Astrocyte (in vitro differentiated cells and primary cell): ENCODE results near the gene BTBD16. TPM values are rescaled to one million over a fixed set of nuclear protein-coding genes. Genes with fewer than 3 reads are reported as not detected.

Experiments
- DNase-seq: peaks from one replicate; pipeline ENCODE4 v3.0.0-alpha.2; 2010; ENCODE audit warnings: low read depth
- FAIRE-seq: peaks from 2 replicates; lab custom pipeline; 2011; peaks lifted over from hg19 to GRCh38; lab: Jason Lieb, UNC
- H2AFZ ChIP-seq: 2 replicates; pipeline ENCODE4 v1.6.0; 2012; ENCODE audit warnings: low read depth, low read length, inconsistent platforms
- H3K27ac ChIP-seq: 2 replicates; pipeline ENCODE4 v1.5.1; 2011; ENCODE audit warnings: low read depth, low read length, inconsistent platforms
- H3K27me3 ChIP-seq: 2 replicates; pipeline ENCODE4 v1.6.0; 2011; ENCODE audit warnings: low read length, inconsistent platforms; ENCODE audit not compliant: insufficient read depth
- H3K36me3 ChIP-seq: 2 replicates; pipeline ENCODE4 v1.5.1; 2011; ENCODE audit warnings: low read length, inconsistent platforms; ENCODE audit not compliant: insufficient read depth
- H3K4me1 ChIP-seq: 2 replicates; pipeline ENCODE4 v1.5.1; 2011; ENCODE audit warnings: low read length, inconsistent platforms; ENCODE audit not compliant: insufficient read depth
- H3K4me2 ChIP-seq: 2 replicates; pipeline ENCODE4 v1.6.0; 2012; ENCODE audit warnings: low read length, inconsistent platforms
- H3K4me3 ChIP-seq: 2 replicates; pipeline ENCODE4 v1.5.1; 2011; ENCODE audit warnings: low read depth, mild to moderate bottlenecking, low read length, inconsistent platforms; ENCODE audit not compliant: insufficient read depth
- H3K79me2 ChIP-seq: 2 replicates; pipeline ENCODE4 v1.6.0; 2012; ENCODE audit warnings: mild to moderate bottlenecking, low read length, inconsistent platforms; ENCODE audit not compliant: insufficient read depth
- H3K9ac ChIP-seq: 2 replicates; pipeline ENCODE4 v1.6.0; 2012; ENCODE audit warnings: mild to moderate bottlenecking, low read length, inconsistent platforms
- H3K9me3 ChIP-seq: 2 replicates; pipeline ENCODE4 v1.5.1; 2012; ENCODE audit warnings: low read depth, mild to moderate bottlenecking, low read length, inconsistent platforms; ENCODE audit not compliant: insufficient read depth
- H4K20me1 ChIP-seq: 2 replicates; pipeline ENCODE4 v1.6.0; 2012; ENCODE audit warnings: low read length, inconsistent platforms; ENCODE audit not compliant: insufficient read depth
- H3K27ac Mint-ChIP-seq: one replicate; pipeline ENCODE4 v1.8.0; 2021; ENCODE audit warnings: mild to moderate bottlenecking, mixed read lengths; ENCODE audit not compliant: unreplicated experiment
- H3K27me3 Mint-ChIP-seq: one replicate; pipeline ENCODE4 v1.8.0; 2021; ENCODE audit warnings: low read depth, mixed read lengths; ENCODE audit not compliant: unreplicated experiment
- H3K36me3 Mint-ChIP-seq: one replicate; pipeline ENCODE4 v1.8.0; 2021; ENCODE audit warnings: low read depth, mixed read lengths; ENCODE audit not compliant: unreplicated experiment
- H3K4me1 Mint-ChIP-seq: one replicate; pipeline ENCODE4 v1.8.0; 2021; ENCODE audit warnings: low read depth, mixed read lengths; ENCODE audit not compliant: unreplicated experiment
- H3K4me3 Mint-ChIP-seq: one replicate; pipeline ENCODE4 v1.8.0; 2021; ENCODE audit warnings: mild to moderate bottlenecking, moderate library complexity, mixed read lengths; ENCODE audit not compliant: unreplicated experiment
- H3K9me3 Mint-ChIP-seq: one replicate; pipeline ENCODE4 v1.8.0; 2021; ENCODE audit warnings: mild to moderate bottlenecking, mixed read lengths; ENCODE audit not compliant: unreplicated experiment
- CTCF ChIP-seq: IDR thresholded peaks from 2 replicates; pipeline ENCODE4 v1.5.1; 2011; ENCODE audit warnings: low read depth, mild to moderate bottlenecking, inconsistent platforms, low read length, moderate library complexity; ENCODE audit not compliant: insufficient read depth
- EZH2 ChIP-seq: IDR thresholded peaks from 2 replicates; pipeline ENCODE4 v1.6.1; 2012; ENCODE audit warnings: mild to moderate bottlenecking, low read length, inconsistent platforms; ENCODE audit not compliant: insufficient read depth
- total RNA-seq: library from RNA; stranded (reverse); gene quantifications from 2 replicates; pipeline ENCODE4 v1.2.1, GENCODE V29; 2021

The BTBD16 gene
- total RNA-seq, 1 donor from 2014 or later, result not detected

- Mint-ChIP-seq H3K36me3 (peaks cover 13% of the 10 kb centered on the region), H3K27me3 (peaks cover 4% of the 10 kb centered on the region), H3K4me3 (no peak overlapping the region), H3K9me3 (no peaks in the 10 kb centered on the region), H3K27ac (no peak overlapping the region), H3K4me1 (no peaks in the 10 kb centered on the region)
- Histone ChIP-seq H3K27ac (no peak overlapping the region), H3K4me3 (no peak overlapping the region), H3K4me1 (no peaks in the 10 kb centered on the region), H3K9me3 (no peaks in the 10 kb centered on the region), H4K20me1 (no peaks in the 10 kb centered on the region), H3K36me3 (no peaks in the 10 kb centered on the region), H3K4me2 (no peak overlapping the region), H3K79me2 (no peaks in the 10 kb centered on the region), H3K27me3 (no peaks in the 10 kb centered on the region), H2AFZ (no peak overlapping the region), H3K9ac (no peak overlapping the region)
- FAIRE-seq (no peak), DNase-seq (no peak)
- TF ChIP-seq EZH2 (no peak), CTCF (no peak)
Measured at GRCh38 chr10:122246830-122247520, 24.1 kb upstream of the BTBD16 start.

GRCh38 chr10:122248356-122249302, 22.5 kb upstream of the BTBD16 start:
- Histone ChIP-seq H3K27me3 (no peaks in the 10 kb centered on the region), H3K4me3 (no peak overlapping the region), H3K36me3 (no peaks in the 10 kb centered on the region), H3K9ac (no peak overlapping the region), H3K9me3 (no peaks in the 10 kb centered on the region), H3K79me2 (no peaks in the 10 kb centered on the region), H3K27ac (no peak overlapping the region), H3K4me2 (no peak overlapping the region), H4K20me1 (no peaks in the 10 kb centered on the region), H2AFZ (no peak overlapping the region), H3K4me1 (no peaks in the 10 kb centered on the region)
- H3K27me3 Mint-ChIP-seq, result peaks cover 4% of the 10 kb centered on the region
- no peak for DNase-seq
- H3K4me1 Mint-ChIP-seq, result no peaks in the 10 kb centered on the region
- peaks cover 8% of the 10 kb centered on the region for H3K36me3 Mint-ChIP-seq
- H3K4me3 Mint-ChIP-seq, result no peak overlapping the region
- no peak for FAIRE-seq
- no peak overlapping the region for H3K27ac Mint-ChIP-seq
- no peaks in the 10 kb centered on the region for H3K9me3 Mint-ChIP-seq
- TF ChIP-seq CTCF (no peak), EZH2 (no peak)
